ENCODE results near the gene OAF. TPM values are rescaled to one million over a fixed set of nuclear protein-coding genes. Genes with fewer than 3 reads are reported as not detected.
"Not testable (repeated sequence)": the region's sequence is repeated elsewhere in the genome, so short reads cannot be mapped to it uniquely, and the experiment has no call there.

Gene OAF
- total RNA-seq, 1 experiment from 2014 or later = 10.6 TPM

DNA sequence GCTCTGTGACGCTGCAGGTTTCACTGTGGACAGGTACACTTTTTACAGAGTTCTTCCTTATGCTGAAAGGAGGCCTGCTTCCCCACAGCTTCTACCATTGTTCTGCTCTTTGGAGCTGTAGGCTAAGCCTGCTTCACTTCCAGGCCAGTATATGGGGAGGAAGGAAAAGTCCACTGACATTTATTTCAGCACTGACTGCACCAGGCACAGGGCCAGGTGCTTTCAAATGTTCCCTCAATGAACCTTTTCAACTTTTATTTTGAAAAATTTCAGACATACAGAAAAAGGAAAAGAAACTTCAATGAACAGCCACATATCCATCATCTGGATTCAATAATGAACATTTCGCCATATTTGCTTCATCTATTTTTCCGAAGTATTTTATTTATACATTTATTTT lies 51.1 kb downstream of the OAF start:
- Histone ChIP-seq H3K27me3 (no peaks in the 10 kb centered on the region), H3K4me1 (no peaks in the 10 kb centered on the region), H3K4me3 (no peak overlapping the region), H3K27ac (no peak overlapping the region), H3K36me3 (no peaks in the 10 kb centered on the region), H3K9me3 (replicated peaks) (no peaks in the 10 kb centered on the region)
- no peak for DNase-seq

DNA sequence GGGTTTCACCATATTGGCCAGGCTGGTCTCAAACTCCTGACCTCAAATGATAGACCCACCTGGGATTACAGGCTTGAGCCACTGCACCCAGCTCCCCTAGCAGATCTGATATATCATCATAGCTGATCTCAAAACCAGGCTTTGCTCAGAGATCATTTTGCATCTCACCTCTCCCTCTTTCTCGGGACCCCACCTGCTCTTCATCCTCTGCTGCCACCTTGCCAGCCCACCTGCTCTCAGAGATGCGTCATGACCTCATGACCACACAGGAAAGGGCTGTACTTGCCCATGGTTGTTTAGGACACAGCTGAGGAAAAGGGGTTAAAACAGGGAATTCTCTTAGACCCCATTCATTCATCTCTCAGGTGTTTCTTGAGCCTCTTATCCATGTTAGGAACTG lies 56.5 kb downstream of the OAF start:
- no peaks in the 10 kb centered on the region for H3K27me3 ChIP-seq
- no peak overlapping the region for H3K27ac ChIP-seq
- H3K4me3 ChIP-seq = no peak overlapping the region
- no peaks in the 10 kb centered on the region for H3K36me3 ChIP-seq
- no peak for DNase-seq
- no peaks in the 10 kb centered on the region for H3K4me1 ChIP-seq
- no peaks in the 10 kb centered on the region for H3K9me3 ChIP-seq (replicated peaks)

DNA sequence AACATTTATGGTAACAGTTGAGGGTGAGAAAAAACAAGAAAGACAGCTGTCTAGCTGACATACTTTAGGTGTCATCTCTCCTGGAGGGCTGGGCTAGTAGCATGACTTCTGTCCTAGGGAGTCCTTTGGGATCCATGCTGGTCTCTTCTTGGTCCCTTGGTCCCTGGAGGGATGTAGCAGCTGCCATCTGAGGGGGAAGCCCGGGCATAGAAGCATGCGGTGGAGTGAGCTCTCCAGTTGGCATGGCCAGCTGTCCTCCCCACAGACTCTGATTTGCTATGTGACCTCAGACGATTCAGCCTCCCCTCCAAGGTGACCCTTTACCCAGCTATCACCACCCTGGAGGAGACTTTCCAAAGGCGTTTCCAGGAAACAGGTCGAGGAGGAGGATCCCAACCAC lies 57.9 kb downstream of the OAF start:
- Histone ChIP-seq H3K4me1 (no peaks in the 10 kb centered on the region), H3K4me3 (no peak overlapping the region), H3K27me3 (no peaks in the 10 kb centered on the region), H3K27ac (no peak overlapping the region), H3K9me3 (replicated peaks) (no peaks in the 10 kb centered on the region), H3K36me3 (no peaks in the 10 kb centered on the region)
- DNase-seq = no peak

DNA sequence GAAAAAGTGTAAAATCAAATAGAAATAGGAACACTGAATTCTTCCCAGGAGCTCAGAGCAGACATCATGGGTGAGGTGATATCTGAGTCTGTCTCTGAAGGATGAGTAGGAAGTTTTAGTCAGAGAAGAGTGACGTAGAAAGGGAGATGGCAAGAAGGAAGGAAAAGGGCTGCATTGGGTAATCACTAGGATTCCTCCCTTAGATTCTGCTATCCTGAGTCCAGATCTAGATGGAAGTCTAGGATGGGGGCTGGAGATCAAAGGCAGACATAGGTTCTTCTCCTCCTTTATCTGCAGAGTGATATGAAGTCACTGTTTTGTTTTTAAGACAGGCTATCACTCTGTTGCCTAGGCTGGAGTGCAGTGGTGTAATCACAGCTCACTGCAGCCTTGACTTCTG lies 59.6 kb downstream of the OAF start:
- Histone ChIP-seq H3K4me3 (no peak overlapping the region), H3K36me3 (no peaks in the 10 kb centered on the region), H3K4me1 (no peaks in the 10 kb centered on the region), H3K9me3 (replicated peaks) (no peaks in the 10 kb centered on the region), H3K27me3 (no peaks in the 10 kb centered on the region), H3K27ac (no peak overlapping the region)
- no peak for DNase-seq

DNA sequence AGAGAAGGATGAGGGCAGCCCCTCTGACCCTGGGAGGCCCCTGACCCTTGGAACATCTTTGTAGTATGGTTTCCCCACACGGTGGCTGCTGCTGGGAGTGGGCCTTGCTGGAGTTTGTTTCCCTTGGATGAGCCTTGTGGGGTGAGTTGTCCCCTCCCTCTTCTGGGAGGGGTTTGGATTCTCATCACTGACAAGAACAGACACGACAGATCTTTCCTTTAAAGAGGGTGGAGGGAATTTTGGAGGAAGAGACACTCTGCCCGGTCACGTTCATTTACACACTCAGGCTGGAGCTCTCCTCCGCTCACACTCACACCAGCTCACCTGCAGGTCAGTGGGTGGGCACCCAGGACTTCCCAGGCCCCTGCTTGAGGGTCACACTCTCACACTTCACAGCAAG lies 60.8 kb downstream of the OAF start:
- Histone ChIP-seq H3K4me1 (no peaks in the 10 kb centered on the region), H3K27ac (no peak overlapping the region), H3K27me3 (no peaks in the 10 kb centered on the region), H3K4me3 (no peak overlapping the region), H3K9me3 (replicated peaks) (no peaks in the 10 kb centered on the region), H3K36me3 (no peaks in the 10 kb centered on the region)
- DNase-seq = no peak

DNA sequence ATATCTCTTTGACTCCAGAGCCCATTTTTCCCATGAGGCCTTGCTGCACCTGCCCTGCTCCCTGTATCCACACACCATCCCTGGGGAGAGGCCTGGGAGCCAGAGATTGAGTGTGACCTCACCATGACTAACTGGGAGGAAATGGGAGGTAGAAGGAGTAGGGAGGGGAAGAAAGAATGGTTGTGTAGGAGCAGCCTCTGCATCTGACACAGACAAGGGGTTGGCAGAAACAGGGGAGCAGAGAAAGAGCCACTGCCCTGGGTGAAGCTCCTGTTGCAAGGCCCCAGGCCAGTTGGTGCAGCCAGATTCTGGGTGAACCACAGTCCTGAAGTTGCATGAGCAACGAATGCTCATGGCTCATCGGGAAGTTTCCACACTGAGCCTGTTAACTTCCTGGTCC lies 61.5 kb downstream of the OAF start:
- H3K4me3 ChIP-seq = no peak overlapping the region
- H3K4me1 ChIP-seq = no peaks in the 10 kb centered on the region
- H3K9me3 ChIP-seq (replicated peaks) = no peaks in the 10 kb centered on the region
- DNase-seq = peak; percentile 25 to 38
- no peaks in the 10 kb centered on the region for H3K27me3 ChIP-seq
- H3K27ac ChIP-seq = no peak overlapping the region
- no peaks in the 10 kb centered on the region for H3K36me3 ChIP-seq

DNA sequence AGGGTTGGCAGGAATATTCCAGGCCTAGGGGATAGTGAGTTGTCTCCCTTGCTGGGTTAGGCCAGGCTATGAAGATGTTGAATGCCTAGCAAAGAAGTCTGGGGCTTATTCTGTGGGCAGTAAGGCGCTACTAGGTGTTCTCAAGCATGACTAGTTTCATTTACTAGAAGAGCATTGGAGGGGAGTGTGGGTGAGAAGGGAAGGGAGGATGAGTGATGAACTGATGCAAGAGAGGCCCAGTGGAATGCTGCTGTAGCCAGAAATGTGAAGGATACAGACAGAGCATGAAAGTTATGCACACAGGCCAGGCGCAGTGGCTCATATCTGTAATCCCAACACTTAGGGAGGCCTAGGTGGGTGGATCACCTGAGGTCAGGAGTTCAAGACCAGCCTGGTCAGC lies 62.6 kb downstream of the OAF start:
- no peak for DNase-seq
- Histone ChIP-seq H3K4me1 (no peaks in the 10 kb centered on the region), H3K4me3 (no peak overlapping the region), H3K36me3 (no peaks in the 10 kb centered on the region), H3K27me3 (no peaks in the 10 kb centered on the region), H3K27ac (no peak overlapping the region), H3K9me3 (replicated peaks) (no peaks in the 10 kb centered on the region)

DNA sequence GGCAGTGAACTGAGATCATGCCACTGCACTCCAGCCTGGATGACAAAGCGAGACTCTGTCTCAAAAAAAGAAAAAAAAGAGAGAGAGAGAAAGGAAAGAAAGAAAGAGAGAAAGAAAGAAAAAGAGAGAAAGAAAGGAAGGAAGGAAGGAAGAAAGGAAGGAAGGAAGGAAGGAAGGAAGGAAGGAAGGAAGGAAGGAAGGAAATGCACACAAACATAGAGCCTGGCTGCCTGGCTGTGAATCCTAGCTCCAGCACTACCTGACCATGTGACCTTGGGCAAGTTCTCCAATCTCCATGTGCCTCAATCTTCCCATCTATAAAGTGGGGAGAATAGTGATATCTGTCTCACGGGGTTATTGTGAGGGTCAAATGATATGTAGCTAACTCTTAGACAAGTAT lies 63.1 kb downstream of the OAF start:
- H3K27me3 ChIP-seq; H3K27ac ChIP-seq; H3K9me3 ChIP-seq (replicated peaks); H3K4me3 ChIP-seq; H3K36me3 ChIP-seq; H3K4me1 ChIP-seq; DNase-seq: not testable (repeated sequence)

DNA sequence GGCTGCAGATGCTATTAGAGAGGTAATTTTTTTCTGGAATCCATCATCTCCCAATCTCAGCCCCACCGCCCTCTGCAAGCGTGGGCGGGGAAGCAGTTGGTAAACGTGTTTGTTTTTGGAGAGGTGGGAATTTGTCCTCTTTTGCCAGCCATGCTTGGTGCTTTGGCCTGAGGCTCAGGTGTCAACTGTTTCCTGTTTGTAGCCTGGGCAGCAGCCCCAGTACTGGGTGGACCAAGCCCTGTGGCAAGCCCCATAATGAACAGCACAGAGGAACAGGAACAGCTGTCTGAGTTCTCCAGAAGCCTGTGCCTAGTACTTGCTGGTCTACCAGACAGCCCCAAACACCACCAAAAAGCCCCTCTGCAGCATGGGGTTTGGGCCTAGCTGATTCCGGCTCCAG lies 68.7 kb downstream of the OAF start:
- H3K9me3 ChIP-seq (replicated peaks) = no peaks in the 10 kb centered on the region
- no peak overlapping the region for H3K4me3 ChIP-seq
- no peaks in the 10 kb centered on the region for H3K4me1 ChIP-seq
- H3K36me3 ChIP-seq = no peaks in the 10 kb centered on the region
- H3K27ac ChIP-seq = no peak overlapping the region
- H3K27me3 ChIP-seq = no peaks in the 10 kb centered on the region
- DNase-seq = no peak

Other genes starting within 250 kb of the OAF start
- not detected in 2 replicates for gene TRIM29, start 72.9 kb upstream of the OAF start, total RNA-seq (2014; rRNA removed; shearing (Covaris generic))
- not detected in 2 replicates for gene POU2F3, start 29.1 kb downstream of the OAF start, total RNA-seq (2014; rRNA removed; shearing (Covaris generic))
- 1.4 and 2.2 TPM in 2 replicates for gene TLCD5, start 114.3 kb downstream of the OAF start, total RNA-seq (2014; rRNA removed; shearing (Covaris generic))
- gene ARHGEF12, start 125.4 kb downstream of the OAF start, total RNA-seq (2014; rRNA removed; shearing (Covaris generic)) = 34.0 and 36.2 TPM in 2 replicates

Data from SJCRH30 (cell line).